HepG2 (cell line): ENCODE results near the gene NOP14. TPM values are rescaled to one million over a fixed set of nuclear protein-coding genes. Genes with fewer than 3 reads are reported as not detected.

ENCODE experiments used
- CHCHD3 ChIP-seq: sonication (generic); formaldehyde crosslinking; IDR thresholded peaks from 2 replicates; pipeline ENCODE4 v1.8.0; 2022; ENCODE audit warnings: mild to moderate bottlenecking, missing genetic modification reagents, moderate library complexity
- FOXA1 ChIP-seq, 2 experiments: fragments of 450-650 bp in 1 of 2; sonication (generic) in 1 of 2; formaldehyde crosslinking in 1 of 2; IDR thresholded peaks; 2 replicates each; pipeline versions ENCODE4 v1.4.0 to v1.6.1; 2016 to 2020; ENCODE audit warnings: missing genetic modification reagents in 1 of 2
- GFI1 ChIP-seq: sonication (generic); formaldehyde crosslinking; IDR thresholded peaks from 2 replicates; pipeline ENCODE4 v1.5.0; 2020; ENCODE audit warnings: missing genetic modification reagents, mild to moderate bottlenecking, borderline replicate concordance
- HIVEP1 ChIP-seq: sonication (generic); formaldehyde crosslinking; IDR thresholded peaks from 2 replicates; pipeline ENCODE4 v1.4.0; 2020; ENCODE audit warnings: mild to moderate bottlenecking, missing genetic modification reagents
- MIER2 ChIP-seq: IDR thresholded peaks from 2 replicates; pipeline ENCODE4 v1.6.1; 2016; ENCODE audit warnings: missing biosample characterization, missing genetic modification reagents
- NCOR1 ChIP-seq: fragments of 200-600 bp; sonication (generic); IDR thresholded peaks from 2 replicates; pipeline ENCODE4 v1.7.0; 2017; ENCODE audit warnings: antibody characterized with exemption, low read length, borderline replicate concordance
- NR2F2 ChIP-seq: IDR thresholded peaks from 2 replicates; pipeline ENCODE4 v1.6.1; 2012; ENCODE audit warnings: low read depth, inconsistent platforms, borderline replicate concordance
- NR3C1 ChIP-seq: sonication (generic); formaldehyde crosslinking; IDR thresholded peaks from 2 replicates; pipeline ENCODE4 v1.4.0; 2020; ENCODE audit warnings: missing genetic modification reagents
- PBX3 ChIP-seq: sonication (generic); formaldehyde crosslinking; IDR thresholded peaks from 2 replicates; pipeline ENCODE4 v1.8.1; 2023; ENCODE audit warnings: missing genetic modification reagents, inconsistent platforms, borderline replicate concordance
- RBAK ChIP-seq: sonication (generic); formaldehyde crosslinking; IDR thresholded peaks from 2 replicates; pipeline ENCODE4 v1.5.1; 2020; ENCODE audit warnings: mild to moderate bottlenecking, missing genetic modification reagents
- SNAPC2 ChIP-seq: sonication (generic); formaldehyde crosslinking; IDR thresholded peaks from 2 replicates; pipeline ENCODE4 v1.8.1; 2022; ENCODE audit warnings: mild to moderate bottlenecking, missing genetic modification reagents
- WIZ ChIP-seq: sonication (generic); formaldehyde crosslinking; IDR thresholded peaks from 2 replicates; pipeline ENCODE4 v1.5.1; 2020; ENCODE audit warnings: mild to moderate bottlenecking, missing genetic modification reagents
- ZBED4 ChIP-seq: sonication (generic); formaldehyde crosslinking; IDR thresholded peaks from 2 replicates; pipeline ENCODE4 v1.4.0; 2020; ENCODE audit warnings: missing genetic modification reagents, borderline replicate concordance
- ZBTB21 ChIP-seq: sonication (generic); formaldehyde crosslinking; IDR thresholded peaks from 2 replicates; pipeline ENCODE4 v1.4.0; 2020; ENCODE audit warnings: missing genetic modification reagents
- ZIK1 ChIP-seq: sonication (generic); formaldehyde crosslinking; IDR thresholded peaks from 2 replicates; pipeline ENCODE4 v1.5.0; 2020; ENCODE audit warnings: mild to moderate bottlenecking, low read depth, missing genetic modification reagents, borderline replicate concordance
- ZNF18 ChIP-seq: sonication (generic); formaldehyde crosslinking; IDR thresholded peaks from 2 replicates; pipeline ENCODE4 v1.8.0; 2022; ENCODE audit warnings: mild to moderate bottlenecking, missing genetic modification reagents; ENCODE audit not compliant: insufficient replicate concordance
- ZNF296 ChIP-seq: sonication (generic); formaldehyde crosslinking; conservative IDR thresholded peaks from 2 replicates; pipeline ENCODE4 v1.5.0; 2020; ENCODE audit warnings: mild to moderate bottlenecking, missing genetic modification reagents
- ZNF335 ChIP-seq: sonication (generic); formaldehyde crosslinking; IDR thresholded peaks from 2 replicates; pipeline ENCODE4 v1.4.0; 2020; ENCODE audit warnings: missing genetic modification reagents
- ZNF605 ChIP-seq: sonication (generic); formaldehyde crosslinking; IDR thresholded peaks from 2 replicates; pipeline ENCODE4 v1.8.0; 2022; ENCODE audit warnings: mild to moderate bottlenecking, missing genetic modification reagents
- ZNF644 ChIP-seq: IDR thresholded peaks from 2 replicates; pipeline ENCODE4 v1.6.1; 2016; ENCODE audit warnings: low read depth
- polyA plus RNA-seq, 8 experiments: library from polyadenylated mRNA; depleted of rRNA in 3 of 8; stranded (reverse) in 7 of 8; unstranded in 1 of 8; fragments of >200 nt; fragmentation: Illumina TruSeq in 4 of 8; extraction: Trizol in 4 of 8; gene quantifications; 2 replicates each; pipeline versions ENCODE4 v1.2.1 to v1.2.3, GENCODE V29; 2011 to 2016; ENCODE audit warnings: low read depth in 4 of 8, missing spikeins in 1 of 8, mixed read lengths in 1 of 8; ENCODE audit not compliant: insufficient read depth in 1 of 8
- total RNA-seq, 5 experiments: library from RNA; depleted of rRNA; stranded (reverse); fragments of >200 nt; fragmentation: Illumina TruSeq; extraction: Trizol; gene quantifications; 2 replicates each; pipeline ENCODE4 v1.2.3, GENCODE V29; 2016; ENCODE audit warnings: low read depth in 1 of 5
- TF ChIP-seq, protein P1 (sequence below): sonication (generic); formaldehyde crosslinking; IDR thresholded peaks from 2 replicates; pipeline ENCODE4 v1.5.0; 2020; ENCODE audit warnings: mild to moderate bottlenecking, low read depth, missing genetic modification reagents, borderline replicate concordance

Gene NOP14
- total and polyA plus RNA-seq, 2 of the 13 experiments (the other 11 are each of a cell fraction or from before 2014, with no cell fraction given): 6.9 to 47.9 TPM

GRCh38 chr4:2937146-2937857, 25.9 kb downstream of the NOP14 start (continued):
- TF ChIP-seq HIVEP1 (CRISPR knock-in tag) (peak; percentile 100), WIZ (CRISPR knock-in tag) (no peak), NR2F2 (peak; percentile 87; the same call in 1 of the 2 replicates), RBAK (CRISPR knock-in tag) (no peak), SNAPC2 (no peak), GFI1 (CRISPR knock-in tag) (peak; percentile 16; the same call in 1 of the 2 replicates), ZNF605 (CRISPR knock-in tag) (peak; percentile 88), ZNF296 (no peak), ZNF18 (CRISPR knock-in tag) (peak; percentile 90), MIER2 (CRISPR knock-in tag) (no peak), ZBED4 (CRISPR knock-in tag) (0 out of 2 replicates have a peak, but pooled peaks have one; percentile 15), CHCHD3 (no peak), NR3C1 (CRISPR knock-in tag) (no peak), PBX3 (CRISPR knock-in tag) (no peak), ZIK1 (CRISPR knock-in tag) (no peak), FOXA1 (IDR thresholded peaks at IDR 0.05) (no peak), FOXA1 (CRISPR knock-in tag; IDR thresholded peaks at IDR 0.05) (peak; percentile 69), ZBTB21 (CRISPR knock-in tag) (peak; percentile 56; the same call in 1 of the 2 replicates), ZNF644 (CRISPR knock-in tag) (no peak), ZNF335 (CRISPR knock-in tag) (peak; percentile 99), NCOR1 (peak; percentile 76; the same call in 1 of the 2 replicates)
- TF ChIP-seq, protein P1, sequence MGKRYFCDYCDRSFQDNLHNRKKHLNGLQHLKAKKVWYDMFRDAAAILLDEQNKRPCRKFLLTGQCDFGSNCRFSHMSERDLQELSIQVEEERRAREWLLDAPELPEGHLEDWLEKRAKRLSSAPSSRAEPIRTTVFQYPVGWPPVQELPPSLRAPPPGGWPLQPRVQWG: no peak
